ENCODE results near the gene USP13. TPM values are rescaled to one million over a fixed set of nuclear protein-coding genes. Genes with fewer than 3 reads are reported as not detected.

USP13 gene
- total and polyA plus RNA-seq, 2 of the 4 experiments (the other 2 are of a cell fraction), result 9.2 to 18.1 TPM

- DNase-seq (peak; percentile 57), ATAC-seq (ENCODE audit: low read depth) (peak; percentile 95)
- H3K14ac ChIP-seq (replicated peaks; ENCODE audit: low read depth, low read length), result no peak overlapping the region
- H3K4ac ChIP-seq (ENCODE audit: low read depth, low read length), result no peak overlapping the region; the same call in 1 of the 2 replicates
- no peak overlapping the region for H3K27ac ChIP-seq (ENCODE audit: insufficient read depth, low read length)
- peaks cover 3% of the 10 kb centered on the region; the same call in 1 of the 2 replicates for H3K9me1 ChIP-seq (ENCODE audit: insufficient read depth, low read length)
- H3K79me1 ChIP-seq (ENCODE audit: low read depth in 1 of 2, low read length in 2 of 2), result peaks cover 13 to 24% of the 10 kb centered on the region in 2 experiments; a peak in 3 of 4 replicates
- no peak for TF ChIP-seq MAZ (IDR thresholded peaks at IDR 0.05; ENCODE audit: borderline replicate concordance, low read depth, low read length)
- TF ChIP-seq SMC3 (IDR thresholded peaks at IDR 0.05; ENCODE audit: low read depth, low read length), result no peak
- TF ChIP-seq, protein P1, sequence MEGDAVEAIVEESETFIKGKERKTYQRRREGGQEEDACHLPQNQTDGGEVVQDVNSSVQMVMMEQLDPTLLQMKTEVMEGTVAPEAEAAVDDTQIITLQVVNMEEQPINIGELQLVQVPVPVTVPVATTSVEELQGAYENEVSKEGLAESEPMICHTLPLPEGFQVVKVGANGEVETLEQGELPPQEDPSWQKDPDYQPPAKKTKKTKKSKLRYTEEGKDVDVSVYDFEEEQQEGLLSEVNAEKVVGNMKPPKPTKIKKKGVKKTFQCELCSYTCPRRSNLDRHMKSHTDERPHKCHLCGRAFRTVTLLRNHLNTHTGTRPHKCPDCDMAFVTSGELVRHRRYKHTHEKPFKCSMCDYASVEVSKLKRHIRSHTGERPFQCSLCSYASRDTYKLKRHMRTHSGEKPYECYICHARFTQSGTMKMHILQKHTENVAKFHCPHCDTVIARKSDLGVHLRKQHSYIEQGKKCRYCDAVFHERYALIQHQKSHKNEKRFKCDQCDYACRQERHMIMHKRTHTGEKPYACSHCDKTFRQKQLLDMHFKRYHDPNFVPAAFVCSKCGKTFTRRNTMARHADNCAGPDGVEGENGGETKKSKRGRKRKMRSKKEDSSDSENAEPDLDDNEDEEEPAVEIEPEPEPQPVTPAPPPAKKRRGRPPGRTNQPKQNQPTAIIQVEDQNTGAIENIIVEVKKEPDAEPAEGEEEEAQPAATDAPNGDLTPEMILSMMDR (conservative IDR thresholded peaks at IDR 0.05; ENCODE audit: low read depth, low read length), result no peak
- TF ChIP-seq FOS (IDR thresholded peaks at IDR 0.05; ENCODE audit: low read depth, low read length), result no peak
- TF ChIP-seq MAFK (IDR thresholded peaks at IDR 0.05; ENCODE audit: low read depth, low read length), result no peak
- TF ChIP-seq RCOR1 (IDR thresholded peaks at IDR 0.05; ENCODE audit: insufficient replicate concordance, low read length), result no peak
- no peak for TF ChIP-seq CHD1 (IDR thresholded peaks at IDR 0.05; ENCODE audit: low read depth, low read length)
- TF ChIP-seq BHLHE40 (IDR thresholded peaks at IDR 0.05; ENCODE audit: low read depth, low read length), result no peak
- no peak for TF ChIP-seq CEBPB (IDR thresholded peaks at IDR 0.05; ENCODE audit: low read depth, low read length)
- no peak for TF ChIP-seq NFE2L2 (IDR thresholded peaks at IDR 0.05; ENCODE audit: low read depth, low read length)
- no peak for TF ChIP-seq MXI1 (IDR thresholded peaks at IDR 0.05; ENCODE audit: borderline replicate concordance, low read depth, low read length)
- no peak for TF ChIP-seq RAD21 (IDR thresholded peaks at IDR 0.05; ENCODE audit: low read length)
- TF ChIP-seq POLR2A (IDR thresholded peaks at IDR 0.05; ENCODE audit: low read depth, low read length), result no peak
- TF ChIP-seq USF2 (IDR thresholded peaks at IDR 0.05; ENCODE audit: low read depth, low read length), result no peak
- TF ChIP-seq ELK1 (IDR thresholded peaks at IDR 0.05; ENCODE audit: borderline replicate concordance, low read depth, low read length), result no peak
- TF ChIP-seq RFX5 (IDR thresholded peaks at IDR 0.05; ENCODE audit: low read depth, low read length), result no peak
- peak overlapping the region; percentile 93; the same call in 1 of the 2 replicates for H3K4me2 ChIP-seq (ENCODE audit: low read depth, low read length)
- H4K5ac ChIP-seq (ENCODE audit: low read depth, low read length), result no peak overlapping the region
- 0 out of 2 replicates have a peak overlapping the region, but pooled peaks have one; percentile 70 for H3K18ac ChIP-seq (ENCODE audit: low read depth, low read length)
- no peaks in the 10 kb centered on the region for H3K27me3 ChIP-seq (ENCODE audit: control insufficient read depth, insufficient read depth, low read length)
- H2BK5ac ChIP-seq (ENCODE audit: low read depth, low read length, poor library complexity, severe bottlenecking), result peak overlapping the region; percentile 40
- no peak overlapping the region for H2BK120ac ChIP-seq (ENCODE audit: low read depth, low read length)
- intact Hi-C loops (cut with micrococcal nuclease), result no loop called here
- no peaks in the 10 kb centered on the region; the same call in 1 of the 2 replicates for H4K20me1 ChIP-seq (ENCODE audit: insufficient read depth, low read length)
- H3K9ac ChIP-seq (ENCODE audit: low read depth, low read length), result no peak overlapping the region
- H3K36me3 ChIP-seq (ENCODE audit: control insufficient read depth, insufficient read depth, low read length), result peaks cover 8% of the 10 kb centered on the region; the same call in 1 of the 2 replicates
- H2AK9ac ChIP-seq (replicated peaks; ENCODE audit: low read depth, low read length, poor library complexity), result no peak overlapping the region
- dilution Hi-C loops (cut with HindIII; ENCODE audit: low sequenced_read_pairs, unreplicated experiment), result no loop called here
- no TSS peak for BruUV-seq (replicated peaks)
- H3K9me3 ChIP-seq (ENCODE audit: control insufficient read depth, insufficient read depth, low read length), result no peaks in the 10 kb centered on the region
- H2AFZ ChIP-seq (replicated peaks; ENCODE audit: low read length, poor library complexity), result no peak overlapping the region
- peaks cover 4% of the 10 kb centered on the region for H3K4me1 ChIP-seq (ENCODE audit: control insufficient read depth, insufficient read depth, low read length)
- CTCF ChIA-PET, result no interaction called here
- POLR2A ChIA-PET (ENCODE audit: unreplicated experiment), result no interaction called here
- no peak overlapping the region; the same call in 1 of the 2 replicates for H3K56ac ChIP-seq (ENCODE audit: extremely low read depth, insufficient read depth, low read length)
- WGBS, 2 experiments (ENCODE audit: extremely low coverage in 2 of 2, insufficient read length in 1 of 2), result no CpG with 5 or more reads among the region's 2 CpGs
- no peak overlapping the region for H2AK5ac ChIP-seq (ENCODE audit: low read depth, low read length)
- no peak overlapping the region; a peak in 2 of 4 replicates for H4K8ac ChIP-seq (ENCODE audit: low read depth in 2 of 2, low read length in 2 of 2)
- H3K23ac ChIP-seq (ENCODE audit: low read depth, low read length), result no peak overlapping the region; the same call in 1 of the 2 replicates
- H3K4me3 ChIP-seq (ENCODE audit: insufficient read depth, low read depth, low read length), result no peak overlapping the region
- H2BK20ac ChIP-seq (ENCODE audit: low read depth, low read length), result no peak overlapping the region
- no peak overlapping the region for H2BK15ac ChIP-seq (ENCODE audit: low read depth, low read length)
- no peak overlapping the region for H4K91ac ChIP-seq (ENCODE audit: insufficient read depth, low read depth, low read length)
- in situ Hi-C loops (cut with MboI; ENCODE audit: low sequenced_read_pairs), result no loop called here
These were observed 39.0 kb upstream of the USP13 start for GRCh38 chr3:179613807-179614206.
